Non-pigmented ciliary epithelial cell (primary cell): Measurements from ENCODE around the gene THRAP3.

ENCODE experiments used
- DNase-seq: peaks from one replicate; pipeline ENCODE4 v3.0.0-alpha.2; 2010; ENCODE audit warnings: low read depth

THRAP3 gene

GRCh38 chr1:36352910-36353878 lies 129.0 kb downstream of the THRAP3 start:
- no peak for DNase-seq

GRCh38 chr1:36354486-36354885 lies 130.2 kb downstream of the THRAP3 start:
- no peak for DNase-seq
